ACC112 (cell line): ENCODE results near the gene CREBZF.
A peak's percentile ranks its signal among the peaks of the same experiment; 100 is the strongest.

Experiments
- H2AFZ ChIP-seq: fragments of 200-600 bp; sonication (generic); one replicate; pipeline ENCODE4 v1.6.0; 2017; ENCODE audit warnings: antibody characterized with exemption, low read length; ENCODE audit not compliant: unreplicated experiment
- H3K27ac ChIP-seq: fragments of 200-600 bp; sonication (generic); 2 replicates; pipeline ENCODE4 v1.5.1; 2014; ENCODE audit warnings: low read depth, mild to moderate bottlenecking, antibody characterized with exemption, low read length, moderate library complexity
- H3K27me3 ChIP-seq: fragments of 200-600 bp; sonication (generic); 2 replicates; pipeline ENCODE4 v1.6.1; 2014; ENCODE audit warnings: mild to moderate bottlenecking, antibody characterized with exemption, low read length, moderate library complexity, mixed read lengths; ENCODE audit not compliant: insufficient read depth
- H3K36me3 ChIP-seq: fragments of 200-600 bp; sonication (generic); 2 replicates; pipeline ENCODE4 v1.6.1; 2016; ENCODE audit warnings: mild to moderate bottlenecking, antibody characterized with exemption, low read length, moderate library complexity, mixed read lengths; ENCODE audit not compliant: insufficient read depth
- H3K4me1 ChIP-seq: fragments of 200-600 bp; sonication (generic); one replicate; pipeline ENCODE4 v1.6.1; 2016; ENCODE audit warnings: low read length, mixed read lengths; ENCODE audit not compliant: insufficient read depth, unreplicated experiment, control insufficient read depth
- H3K4me3 ChIP-seq: fragments of 200-600 bp; sonication (generic); 2 replicates; pipeline ENCODE4 v1.5.1; 2014; ENCODE audit warnings: mild to moderate bottlenecking, low read depth, low read length
- H3K79me2 ChIP-seq: fragments of 200-600 bp; sonication (generic); one replicate; pipeline ENCODE4 v1.6.0; 2016; ENCODE audit warnings: low read length; ENCODE audit not compliant: control insufficient read depth, unreplicated experiment, insufficient read depth

The CREBZF gene, protein sequence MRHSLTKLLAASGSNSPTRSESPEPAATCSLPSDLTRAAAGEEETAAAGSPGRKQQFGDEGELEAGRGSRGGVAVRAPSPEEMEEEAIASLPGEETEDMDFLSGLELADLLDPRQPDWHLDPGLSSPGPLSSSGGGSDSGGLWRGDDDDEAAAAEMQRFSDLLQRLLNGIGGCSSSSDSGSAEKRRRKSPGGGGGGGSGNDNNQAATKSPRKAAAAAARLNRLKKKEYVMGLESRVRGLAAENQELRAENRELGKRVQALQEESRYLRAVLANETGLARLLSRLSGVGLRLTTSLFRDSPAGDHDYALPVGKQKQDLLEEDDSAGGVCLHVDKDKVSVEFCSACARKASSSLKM

DNA sequence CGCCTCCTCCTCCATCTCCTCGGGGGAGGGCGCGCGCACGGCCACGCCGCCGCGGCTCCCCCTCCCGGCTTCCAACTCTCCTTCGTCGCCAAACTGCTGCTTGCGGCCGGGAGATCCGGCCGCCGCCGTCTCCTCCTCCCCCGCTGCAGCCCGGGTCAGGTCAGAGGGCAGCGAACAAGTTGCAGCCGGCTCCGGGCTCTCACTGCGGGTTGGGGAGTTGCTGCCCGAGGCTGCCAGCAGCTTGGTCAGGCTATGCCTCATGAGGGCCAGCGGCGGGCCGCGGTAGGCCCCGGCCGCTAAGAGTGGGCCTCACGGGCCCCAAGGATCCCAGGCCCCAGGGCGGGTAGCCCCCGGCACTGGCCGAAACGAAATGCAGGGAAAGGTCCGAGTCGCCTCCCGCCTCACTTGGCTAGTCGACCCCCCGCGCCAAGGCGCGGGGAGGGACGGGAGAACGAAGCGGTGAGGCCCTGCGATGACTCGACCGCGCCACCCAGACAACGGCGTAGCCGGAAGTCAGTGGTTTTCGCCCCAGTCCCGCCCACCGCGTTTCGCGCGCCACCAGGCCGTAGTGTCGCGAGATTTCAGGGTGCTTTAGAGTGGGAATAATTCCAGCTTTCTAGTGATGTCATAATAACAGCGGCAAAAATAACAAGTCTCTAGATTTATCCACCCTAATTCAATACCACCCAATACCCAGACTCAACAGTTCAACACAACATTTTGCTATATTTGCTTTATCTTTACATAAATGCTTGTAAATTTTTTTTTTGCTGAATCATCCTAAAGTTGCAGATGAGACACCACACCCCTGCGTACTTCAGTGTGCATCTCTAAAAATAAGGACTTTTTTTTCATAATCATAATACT lies at the start of gene CREBZF:
Gene CREBZF (minus strand): TSS at position 515 of the 867 bp plus-strand sequence. CDS start 254 bp downstream, at position 261.
- H3K4me3 ChIP-seq, result peak within 1 kb of the TSS; percentile 99

DNA sequence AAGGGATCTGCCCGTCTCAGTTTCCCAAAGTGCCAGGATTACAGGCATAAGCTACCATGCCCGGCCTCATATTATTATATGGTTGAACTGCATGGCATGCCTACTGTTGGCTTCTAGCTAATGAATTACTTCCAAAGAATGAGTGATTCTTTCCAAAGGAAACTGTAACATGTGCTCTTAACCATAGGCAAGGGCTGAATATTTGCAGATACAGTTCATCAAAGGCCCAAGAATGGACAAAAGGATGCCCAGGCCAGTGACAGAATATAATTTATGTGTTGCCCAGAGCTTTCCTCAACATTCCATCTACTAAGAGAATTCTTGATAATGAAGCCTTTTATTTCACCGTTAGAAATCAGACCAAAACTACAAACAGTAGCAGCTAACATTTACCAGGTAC lies 48.0 kb upstream of the CREBZF start:
- H3K4me3 ChIP-seq, result no peak overlapping the region
- no peak overlapping the region for H2AFZ ChIP-seq
- no peaks in the 10 kb centered on the region for H3K36me3 ChIP-seq
- no peaks in the 10 kb centered on the region for H3K79me2 ChIP-seq
- peaks cover under 1% of the 10 kb centered on the region for H3K4me1 ChIP-seq
- no peaks in the 10 kb centered on the region for H3K27me3 ChIP-seq
- H3K27ac ChIP-seq, result no peak overlapping the region

More for the DNA sequence above, at the start of gene CREBZF:
- H3K27me3 ChIP-seq, result no peaks in the 10 kb centered on the region
- H3K27ac ChIP-seq, result peak within 1 kb of the TSS; percentile 92
- peaks cover 17% of the 10 kb centered on the region for H3K4me1 ChIP-seq
- peaks cover 22% of the 10 kb centered on the region for H3K36me3 ChIP-seq
- H3K79me2 ChIP-seq, result peaks cover 50% of the 10 kb centered on the region
- peak within 1 kb of the TSS; percentile 78 for H2AFZ ChIP-seq

DNA sequence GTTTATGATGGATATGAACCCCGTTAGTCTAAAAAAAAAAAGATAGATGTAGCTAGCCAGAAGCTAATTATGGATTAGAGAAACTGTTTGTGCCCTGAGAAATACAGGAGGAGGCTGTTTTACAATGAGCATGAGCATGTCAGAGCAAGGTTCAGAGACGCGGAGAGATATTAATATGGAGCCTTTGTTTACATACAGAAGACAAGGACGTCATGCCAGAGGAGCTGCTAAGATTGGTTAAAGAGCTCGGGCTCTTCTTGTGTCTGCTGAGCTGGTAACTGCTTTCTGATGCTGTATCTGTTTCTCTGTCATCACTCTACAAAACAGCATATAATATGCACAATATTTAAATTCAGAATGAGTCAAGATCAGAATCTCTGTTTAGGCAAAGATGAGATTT lies 46.0 kb upstream of the CREBZF start:
- no peaks in the 10 kb centered on the region for H3K4me1 ChIP-seq
- H3K27me3 ChIP-seq, result no peaks in the 10 kb centered on the region
- no peak overlapping the region for H3K4me3 ChIP-seq
- no peaks in the 10 kb centered on the region for H3K36me3 ChIP-seq
- H2AFZ ChIP-seq, result no peak overlapping the region
- no peak overlapping the region for H3K27ac ChIP-seq
- no peaks in the 10 kb centered on the region for H3K79me2 ChIP-seq

DNA sequence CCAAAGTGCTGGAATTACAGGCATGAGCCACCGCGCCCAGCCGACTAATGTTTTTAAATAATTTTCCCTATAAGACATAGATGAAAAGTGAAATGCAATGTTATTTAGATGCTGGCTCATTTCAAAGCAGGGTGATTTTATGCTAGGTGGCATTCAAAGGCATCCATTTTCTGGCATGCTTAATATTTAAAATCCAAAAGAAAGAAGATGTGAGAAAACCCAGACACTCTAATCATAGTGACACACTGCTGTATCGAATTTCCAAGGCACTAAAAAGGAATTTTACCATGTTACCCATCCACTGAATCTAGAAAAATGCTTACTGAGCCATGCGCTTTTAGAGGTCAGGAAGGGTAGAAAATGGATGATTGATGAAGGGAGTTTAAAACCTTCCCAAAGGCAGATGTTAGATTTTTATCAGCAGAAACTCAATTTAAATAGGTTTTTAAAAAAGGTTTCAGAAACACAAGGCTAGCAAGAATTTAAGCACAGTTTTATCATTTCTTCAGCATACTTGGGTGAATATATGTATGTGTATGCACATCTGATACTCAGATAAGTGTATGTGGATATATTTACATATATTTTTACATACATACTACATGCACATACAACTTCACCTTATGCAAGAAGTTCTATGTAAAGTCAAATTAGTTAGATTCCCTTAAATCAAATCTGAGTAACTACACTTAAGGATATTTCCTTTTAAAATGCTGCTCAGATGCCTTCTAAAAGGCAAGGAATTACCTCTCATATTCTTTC lies 45.2 kb upstream of the CREBZF start:
- Histone ChIP-seq H3K27me3 (no peaks in the 10 kb centered on the region), H3K79me2 (no peaks in the 10 kb centered on the region), H2AFZ (no peak overlapping the region), H3K4me1 (no peaks in the 10 kb centered on the region), H3K36me3 (no peaks in the 10 kb centered on the region), H3K4me3 (no peak overlapping the region), H3K27ac (no peak overlapping the region)

DNA sequence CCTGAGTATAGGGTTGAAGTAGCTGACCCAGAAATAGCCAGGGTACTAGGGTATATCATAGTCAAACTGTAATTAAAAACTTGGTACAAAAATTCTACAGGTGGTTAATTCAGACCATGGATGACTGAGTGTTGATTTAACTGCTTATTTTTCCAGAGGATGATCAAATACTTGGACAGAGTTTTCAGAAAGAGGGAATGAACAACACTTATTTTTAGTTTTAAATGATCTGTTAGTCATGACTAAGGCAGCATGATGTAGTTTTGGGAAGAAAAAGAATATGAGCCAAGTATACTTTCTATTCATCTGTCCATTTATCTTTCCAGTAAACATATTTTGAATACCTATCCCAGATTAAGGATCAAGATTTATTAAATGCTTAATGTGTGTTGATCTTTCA lies 40.9 kb upstream of the CREBZF start:
- no peaks in the 10 kb centered on the region for H3K4me1 ChIP-seq
- no peaks in the 10 kb centered on the region for H3K79me2 ChIP-seq
- H3K4me3 ChIP-seq, result no peak overlapping the region
- H3K36me3 ChIP-seq, result no peaks in the 10 kb centered on the region
- H2AFZ ChIP-seq, result no peak overlapping the region
- H3K27ac ChIP-seq, result no peak overlapping the region
- no peaks in the 10 kb centered on the region for H3K27me3 ChIP-seq

DNA sequence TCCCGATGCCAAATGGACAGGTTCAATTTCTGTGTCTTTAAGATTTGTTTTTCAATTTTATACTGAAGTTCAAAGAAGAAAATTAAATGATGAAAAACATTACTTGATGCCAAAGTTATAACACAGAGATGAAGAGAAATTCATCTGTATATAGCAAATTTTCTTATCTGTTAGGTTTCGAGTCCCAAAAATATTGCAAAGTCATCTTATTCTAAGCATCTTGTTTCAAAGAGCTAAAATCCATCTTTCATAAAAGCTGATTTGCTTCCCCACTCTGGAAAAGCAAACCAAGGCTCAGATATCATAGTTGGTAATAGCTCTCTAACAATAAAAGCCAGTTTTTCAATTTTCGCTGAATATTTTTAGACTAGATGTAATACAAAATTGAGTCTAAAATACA lies 40.0 kb upstream of the CREBZF start:
- Histone ChIP-seq H2AFZ (no peak overlapping the region), H3K36me3 (no peaks in the 10 kb centered on the region), H3K27ac (no peak overlapping the region), H3K27me3 (no peaks in the 10 kb centered on the region), H3K4me3 (no peak overlapping the region), H3K79me2 (no peaks in the 10 kb centered on the region), H3K4me1 (no peaks in the 10 kb centered on the region)

DNA sequence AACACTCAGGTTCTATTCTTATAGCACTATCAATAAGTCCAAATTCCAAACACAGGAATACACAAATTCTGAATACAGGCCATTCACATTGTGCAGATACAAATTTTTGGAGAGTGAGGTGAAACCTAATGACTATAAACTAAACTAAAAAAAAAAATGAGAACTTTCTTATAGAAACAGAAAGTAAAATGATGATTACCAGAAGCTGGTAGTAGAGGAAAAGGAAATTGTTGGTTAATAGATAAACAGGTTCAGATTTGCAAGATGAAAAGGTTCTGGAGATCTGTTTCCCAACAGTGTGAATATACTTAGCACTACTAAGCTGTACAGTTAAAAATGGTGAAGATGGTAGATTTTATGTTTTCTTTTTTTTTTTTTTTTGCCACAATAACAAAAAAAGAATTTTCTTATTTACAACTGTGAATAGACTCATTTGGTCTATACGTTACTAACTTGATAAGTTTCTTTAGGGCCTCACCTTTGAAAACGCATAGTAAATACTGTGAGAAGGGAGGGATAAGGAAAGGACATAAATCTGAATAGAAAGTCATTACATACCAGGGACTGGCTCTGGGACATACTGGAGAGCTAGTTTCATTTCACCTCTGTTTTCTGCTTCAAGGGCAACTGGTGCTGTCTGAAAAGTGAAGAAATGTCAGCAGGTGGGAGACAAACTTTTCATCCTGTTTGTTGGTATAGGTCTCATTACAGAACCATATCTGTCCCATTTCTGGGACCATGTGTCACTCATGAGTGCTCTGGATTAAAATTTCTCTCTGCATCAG lies 35.2 kb upstream of the CREBZF start:
- Histone ChIP-seq H3K36me3 (no peaks in the 10 kb centered on the region), H3K4me3 (no peak overlapping the region), H3K27ac (no peak overlapping the region), H3K79me2 (no peaks in the 10 kb centered on the region), H3K4me1 (no peaks in the 10 kb centered on the region), H3K27me3 (no peaks in the 10 kb centered on the region), H2AFZ (no peak overlapping the region)

DNA sequence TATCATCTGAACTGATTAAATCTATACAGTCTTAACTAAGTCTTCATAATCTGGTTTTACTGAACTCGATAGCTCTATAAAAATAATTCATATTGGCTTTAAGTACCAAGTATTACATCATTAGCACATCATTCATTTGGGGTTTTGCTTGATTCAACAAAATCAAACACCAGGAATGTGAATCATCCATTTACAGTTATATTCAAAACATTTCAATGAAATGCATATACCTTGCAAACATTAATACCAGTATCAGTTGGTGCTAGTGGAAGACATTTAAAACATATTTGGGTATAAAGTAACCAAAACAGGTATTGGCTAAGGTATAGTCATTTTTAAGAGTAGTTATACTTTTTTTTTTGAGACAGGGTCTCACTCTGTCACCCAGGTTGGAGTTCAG lies 33.3 kb upstream of the CREBZF start:
- H3K4me3 ChIP-seq, result no peak overlapping the region
- H3K79me2 ChIP-seq, result no peaks in the 10 kb centered on the region
- H3K36me3 ChIP-seq, result no peaks in the 10 kb centered on the region
- H2AFZ ChIP-seq, result no peak overlapping the region
- H3K4me1 ChIP-seq, result no peaks in the 10 kb centered on the region
- H3K27ac ChIP-seq, result no peak overlapping the region
- no peaks in the 10 kb centered on the region for H3K27me3 ChIP-seq

DNA sequence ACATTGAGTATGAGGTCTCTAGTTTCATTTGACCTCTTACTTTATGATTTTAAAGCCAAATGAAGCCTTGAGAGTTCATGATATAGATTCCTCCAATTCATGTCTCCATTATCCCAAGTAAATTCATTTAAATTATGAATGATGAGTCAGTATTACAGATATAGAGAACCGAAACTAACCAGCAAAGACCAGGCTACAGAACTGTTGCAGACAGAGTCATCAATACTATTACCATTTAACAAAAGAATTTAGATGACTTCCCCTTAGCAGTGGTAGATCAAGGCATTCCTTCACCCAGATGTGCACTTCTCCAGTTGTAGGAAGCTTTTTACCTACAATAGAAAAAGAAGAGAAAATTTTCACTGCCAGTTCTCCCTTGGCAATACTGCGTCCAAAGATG lies 32.8 kb upstream of the CREBZF start:
- H2AFZ ChIP-seq, result no peak overlapping the region
- H3K27ac ChIP-seq, result no peak overlapping the region
- no peaks in the 10 kb centered on the region for H3K4me1 ChIP-seq
- H3K4me3 ChIP-seq, result no peak overlapping the region
- H3K27me3 ChIP-seq, result no peaks in the 10 kb centered on the region
- H3K36me3 ChIP-seq, result no peaks in the 10 kb centered on the region
- H3K79me2 ChIP-seq, result no peaks in the 10 kb centered on the region

DNA sequence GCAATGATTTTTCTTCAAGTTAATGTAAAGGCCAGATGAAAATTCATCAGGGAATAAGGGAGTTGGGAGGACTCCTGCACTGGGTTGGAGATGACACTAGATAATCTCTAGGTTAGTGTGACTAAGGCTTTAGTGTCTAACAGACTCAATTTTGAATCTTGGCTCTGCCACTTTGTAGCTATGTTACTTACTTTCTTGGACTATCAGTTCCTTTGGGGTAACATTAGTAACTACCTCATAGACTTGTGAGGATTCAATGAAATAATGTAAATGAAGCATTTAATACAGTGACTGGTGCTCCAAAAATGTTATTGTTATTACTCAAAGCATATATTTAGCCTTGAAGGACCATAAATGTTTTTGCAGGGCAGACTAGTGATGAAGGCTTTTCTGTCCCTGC lies 30.6 kb upstream of the CREBZF start:
- Histone ChIP-seq H3K27me3 (no peaks in the 10 kb centered on the region), H3K4me1 (no peaks in the 10 kb centered on the region), H3K36me3 (no peaks in the 10 kb centered on the region), H2AFZ (no peak overlapping the region), H3K4me3 (no peak overlapping the region), H3K27ac (no peak overlapping the region), H3K79me2 (no peaks in the 10 kb centered on the region)
